Measurements from ENCODE around the gene GMDS. TPM values are rescaled to one million over a fixed set of nuclear protein-coding genes. Genes with fewer than 3 reads are reported as not detected.

The GMDS gene
- total RNA-seq, 2 donors from 2014 or later: 25.4 to 29.5 TPM

DNA sequence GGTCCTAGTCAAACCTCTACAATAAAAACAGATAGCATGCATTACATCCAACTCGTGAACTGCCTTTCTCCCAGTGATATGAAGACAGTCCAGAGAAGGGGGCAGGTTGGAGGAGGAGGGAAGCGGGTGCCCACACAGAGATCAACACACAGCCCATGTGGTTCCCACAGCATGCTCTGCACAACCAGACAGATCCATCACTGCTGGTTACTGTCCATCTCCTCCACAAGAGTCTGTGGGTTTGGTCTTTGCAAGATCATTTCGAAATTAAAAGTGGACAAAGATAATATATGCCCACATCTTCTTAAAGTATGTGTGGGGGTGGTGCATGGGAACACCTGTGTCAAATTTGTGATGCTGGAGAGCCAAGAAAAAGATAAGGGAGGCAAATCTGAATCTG, 215.5 kb downstream of the GMDS start:
- Histone ChIP-seq H3K36me3 (ENCODE audit: control insufficient read depth, insufficient read depth, low read length) (no peaks in the 10 kb centered on the region), H3K4me1 (ENCODE audit: control insufficient read depth, insufficient read depth, low read length) (no peaks in the 10 kb centered on the region), H3K9ac (ENCODE audit: extremely low read depth, low read length, poor library complexity, severe bottlenecking) (no peak overlapping the region), H3K9me3 (ENCODE audit: control insufficient read depth, low read length) (no peaks in the 10 kb centered on the region), H3K4me3 (ENCODE audit: low read length) (no peak overlapping the region), H3K27ac (ENCODE audit: low read depth, low read length) (no peak overlapping the region), H3K27me3 (ENCODE audit: control insufficient read depth, insufficient read depth, low read length, poor library complexity, severe bottlenecking) (no peaks in the 10 kb centered on the region)
- DNase-seq: no peak
- H3K27me3 Mint-ChIP-seq (ENCODE audit: insufficient read depth): no peaks in the 10 kb centered on the region
- TF ChIP-seq, protein P1, sequence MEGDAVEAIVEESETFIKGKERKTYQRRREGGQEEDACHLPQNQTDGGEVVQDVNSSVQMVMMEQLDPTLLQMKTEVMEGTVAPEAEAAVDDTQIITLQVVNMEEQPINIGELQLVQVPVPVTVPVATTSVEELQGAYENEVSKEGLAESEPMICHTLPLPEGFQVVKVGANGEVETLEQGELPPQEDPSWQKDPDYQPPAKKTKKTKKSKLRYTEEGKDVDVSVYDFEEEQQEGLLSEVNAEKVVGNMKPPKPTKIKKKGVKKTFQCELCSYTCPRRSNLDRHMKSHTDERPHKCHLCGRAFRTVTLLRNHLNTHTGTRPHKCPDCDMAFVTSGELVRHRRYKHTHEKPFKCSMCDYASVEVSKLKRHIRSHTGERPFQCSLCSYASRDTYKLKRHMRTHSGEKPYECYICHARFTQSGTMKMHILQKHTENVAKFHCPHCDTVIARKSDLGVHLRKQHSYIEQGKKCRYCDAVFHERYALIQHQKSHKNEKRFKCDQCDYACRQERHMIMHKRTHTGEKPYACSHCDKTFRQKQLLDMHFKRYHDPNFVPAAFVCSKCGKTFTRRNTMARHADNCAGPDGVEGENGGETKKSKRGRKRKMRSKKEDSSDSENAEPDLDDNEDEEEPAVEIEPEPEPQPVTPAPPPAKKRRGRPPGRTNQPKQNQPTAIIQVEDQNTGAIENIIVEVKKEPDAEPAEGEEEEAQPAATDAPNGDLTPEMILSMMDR (conservative IDR thresholded peaks at IDR 0.05): no peak
- H3K9me3 Mint-ChIP-seq: no peaks in the 10 kb centered on the region
- 76% methylated on average over 2 of the region's 3 CpGs; no CpG with 5 or more reads in 1 of the 2 experiments for WGBS, 2 experiments (ENCODE audit: insufficient coverage in 1 of 2, insufficient read length in 1 of 2)
- H3K4me1 Mint-ChIP-seq: peaks cover 3% of the 10 kb centered on the region
- H3K27ac Mint-ChIP-seq: no peak overlapping the region
- H3K36me3 Mint-ChIP-seq (ENCODE audit: low read depth): no peaks in the 10 kb centered on the region
- H3K4me3 Mint-ChIP-seq: no peak overlapping the region

DNA sequence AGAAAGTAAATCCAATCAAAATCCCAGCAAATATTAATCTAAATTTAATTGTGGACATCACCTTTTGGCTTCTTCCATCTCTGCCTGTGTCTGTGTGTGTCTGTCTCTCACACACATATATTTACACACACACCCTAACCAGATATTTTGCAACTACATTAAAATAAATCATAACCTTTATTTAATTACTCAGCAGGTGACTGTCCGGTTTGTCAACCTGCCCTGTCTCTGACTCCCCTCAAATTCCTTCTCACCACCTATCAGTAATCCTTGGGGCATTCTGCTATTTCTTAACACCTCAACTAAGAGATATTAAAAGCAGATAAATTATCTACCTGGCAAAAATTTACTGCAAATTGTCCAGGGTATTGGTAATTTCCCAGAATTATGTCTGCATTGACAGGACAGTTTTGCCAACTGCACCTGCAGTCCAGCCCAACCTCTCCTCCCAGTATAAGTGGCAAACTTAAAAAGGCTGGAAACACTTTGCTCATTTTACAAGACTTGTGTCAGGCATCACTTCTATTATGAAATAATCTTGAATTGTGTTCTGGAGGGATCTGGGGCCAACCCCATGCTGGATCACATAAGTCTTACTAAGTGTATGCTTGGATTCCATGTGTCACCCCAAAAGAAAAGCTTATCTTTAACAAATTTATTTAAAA, 216.1 kb downstream of the GMDS start:
- 86 to 98% methylated on average over 1 of the region's 1 CpG for WGBS, 2 experiments (ENCODE audit: insufficient coverage in 1 of 2, insufficient read length in 1 of 2)
- H3K27me3 Mint-ChIP-seq (ENCODE audit: insufficient read depth): no peaks in the 10 kb centered on the region
- no peaks in the 10 kb centered on the region for H3K27me3 ChIP-seq (ENCODE audit: control insufficient read depth, insufficient read depth, low read length, poor library complexity, severe bottlenecking)
- H3K36me3 Mint-ChIP-seq (ENCODE audit: low read depth): no peaks in the 10 kb centered on the region
- DNase-seq: no peak
- no peak overlapping the region for H3K27ac Mint-ChIP-seq
- H3K4me1 ChIP-seq (ENCODE audit: control insufficient read depth, insufficient read depth, low read length): no peaks in the 10 kb centered on the region
- no peak overlapping the region for H3K27ac ChIP-seq (ENCODE audit: low read depth, low read length)
- H3K4me1 Mint-ChIP-seq: peaks cover 3% of the 10 kb centered on the region
- no peaks in the 10 kb centered on the region for H3K9me3 Mint-ChIP-seq
- no peaks in the 10 kb centered on the region for H3K36me3 ChIP-seq (ENCODE audit: control insufficient read depth, insufficient read depth, low read length)
- no peaks in the 10 kb centered on the region for H3K9me3 ChIP-seq (ENCODE audit: control insufficient read depth, low read length)
- TF ChIP-seq, protein P1 (conservative IDR thresholded peaks at IDR 0.05): no peak
- no peak overlapping the region for H3K9ac ChIP-seq (ENCODE audit: extremely low read depth, low read length, poor library complexity, severe bottlenecking)
- H3K4me3 Mint-ChIP-seq: no peak overlapping the region
- H3K4me3 ChIP-seq (ENCODE audit: low read length): no peak overlapping the region

DNA sequence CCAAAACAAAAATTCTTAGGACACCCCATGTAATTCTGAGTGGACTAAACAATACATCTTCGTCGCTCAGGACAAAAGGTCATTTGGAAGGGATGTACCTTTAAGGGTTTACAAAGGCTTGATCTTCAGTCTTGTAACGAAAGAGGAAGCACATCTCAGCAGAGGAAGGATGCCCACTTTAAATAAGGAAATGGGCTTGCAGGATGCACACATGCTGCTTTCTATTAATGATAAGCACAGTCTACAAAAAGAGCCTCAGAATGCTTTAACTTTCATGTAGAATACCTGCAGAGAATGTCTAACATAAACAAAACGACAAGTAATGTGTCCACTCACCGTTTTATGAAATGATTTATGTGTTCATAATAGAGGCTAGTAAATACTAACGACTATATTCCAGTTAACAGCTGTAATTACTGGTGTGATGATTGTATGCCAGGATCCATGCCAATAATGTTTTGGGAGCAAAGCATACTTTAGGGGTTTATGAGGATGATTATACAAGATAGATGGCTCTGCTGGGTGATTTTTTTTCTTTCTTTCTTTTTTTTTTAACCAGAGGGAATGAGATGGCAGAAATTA, 216.9 kb downstream of the GMDS start:
- H3K27me3 ChIP-seq (ENCODE audit: control insufficient read depth, insufficient read depth, low read length, poor library complexity, severe bottlenecking): no peaks in the 10 kb centered on the region
- TF ChIP-seq, protein P1 (conservative IDR thresholded peaks at IDR 0.05): no peak
- no peak for DNase-seq
- no peak overlapping the region for H3K4me3 ChIP-seq (ENCODE audit: low read length)
- H3K9me3 ChIP-seq (ENCODE audit: control insufficient read depth, low read length): no peaks in the 10 kb centered on the region
- Mint-ChIP-seq H3K4me1 (peaks cover 3% of the 10 kb centered on the region), H3K4me3 (no peak overlapping the region), H3K9me3 (no peaks in the 10 kb centered on the region), H3K27me3 (ENCODE audit: insufficient read depth) (no peaks in the 10 kb centered on the region), H3K36me3 (ENCODE audit: low read depth) (no peaks in the 10 kb centered on the region), H3K27ac (no peak overlapping the region)
- H3K36me3 ChIP-seq (ENCODE audit: control insufficient read depth, insufficient read depth, low read length): no peaks in the 10 kb centered on the region
- no peak overlapping the region for H3K9ac ChIP-seq (ENCODE audit: extremely low read depth, low read length, poor library complexity, severe bottlenecking)
- H3K27ac ChIP-seq (ENCODE audit: low read depth, low read length): no peak overlapping the region
- H3K4me1 ChIP-seq (ENCODE audit: control insufficient read depth, insufficient read depth, low read length): no peaks in the 10 kb centered on the region
- WGBS, 2 experiments (ENCODE audit: insufficient coverage in 1 of 2, insufficient read length in 1 of 2): 79 to 90% methylated on average over 6 of the region's 6 CpGs

All from endodermal cell (in vitro differentiated cells).